Natural killer cell (primary cell): Measurements from ENCODE around the gene GALNT3. TPM values are rescaled to one million over a fixed set of nuclear protein-coding genes. Genes with fewer than 3 reads are reported as not detected.

Source experiments
- ATAC-seq, 3 donors: fragments of 150-1000 bp in 2 of 3; fragments of 200-7000 bp in 1 of 3; cut with Tn5 transposase; 1 replicate in 1 of 3; 2 replicates in 2 of 3; pipeline ENCODE4 v1.10.0; 2021; ENCODE audit warnings: mild to moderate bottlenecking in 2 of 3, moderate library complexity in 2 of 3
- DNase-seq, 2 donors: peaks; one replicate each; pipeline versions ENCODE4 v3.0.0 to v3.0.0-alpha.2; 2013 to 2021; ENCODE audit warnings: mixed read lengths in 1 of 2
- H3K27ac ChIP-seq: one replicate; pipeline ENCODE4 v1.5.1; 2013; ENCODE audit warnings: mild to moderate bottlenecking, low read length
- H3K27me3 ChIP-seq: one replicate; pipeline ENCODE4 v1.6.1; 2013; ENCODE audit warnings: low read length; ENCODE audit not compliant: control insufficient read depth, insufficient read depth
- H3K36me3 ChIP-seq: one replicate; pipeline ENCODE4 v1.6.1; 2013; ENCODE audit warnings: low read length; ENCODE audit not compliant: control insufficient read depth, insufficient read depth
- H3K4me1 ChIP-seq: one replicate; pipeline ENCODE4 v1.6.1; 2013; ENCODE audit warnings: low read length; ENCODE audit not compliant: control insufficient read depth, insufficient read depth
- H3K4me3 ChIP-seq: one replicate; pipeline ENCODE4 v1.5.1; 2013; ENCODE audit warnings: low read length
- H3K9me3 ChIP-seq: one replicate; pipeline ENCODE4 v1.6.1; 2013; ENCODE audit warnings: low read length; ENCODE audit not compliant: control insufficient read depth, insufficient read depth
- H3K27ac Mint-ChIP-seq, 2 donors: one replicate each; pipeline ENCODE4 v1.8.0; 2022; ENCODE audit warnings: mild to moderate bottlenecking in 2 of 2, mixed read lengths in 2 of 2, moderate library complexity in 1 of 2
- H3K27me3 Mint-ChIP-seq, 2 donors: one replicate each; pipeline ENCODE4 v1.8.0; 2022; ENCODE audit warnings: low read depth in 2 of 2, mixed read lengths in 2 of 2
- H3K36me3 Mint-ChIP-seq: one replicate; pipeline ENCODE4 v1.8.0; 2022; ENCODE audit warnings: mixed read lengths
- H3K4me1 Mint-ChIP-seq, 2 donors: one replicate each; pipeline ENCODE4 v1.8.0; 2022; ENCODE audit warnings: mixed read lengths in 2 of 2
- H3K4me3 Mint-ChIP-seq: one replicate; pipeline ENCODE4 v1.8.0; 2022; ENCODE audit warnings: mild to moderate bottlenecking, moderate library complexity, mixed read lengths
- H3K9me3 Mint-ChIP-seq, 2 donors: one replicate each; pipeline ENCODE4 v1.8.0; 2022; ENCODE audit warnings: mixed read lengths in 2 of 2
- WGBS: methylation state at CpG from one replicate; pipeline ENCODE4 v1.1.7; 2013; ENCODE audit warnings: missing lambda C conversion rate; ENCODE audit not compliant: insufficient coverage; 5-methylcytosine and 5-hydroxymethylcytosine counted together
- intact Hi-C: fragments of 100-400 bp; cut with micrococcal nuclease; formaldehyde crosslinking; loops from one replicate; pipeline ENCODE4 v1.14.2; 2022
- total RNA-seq, 4 donors: library from RNA; stranded (reverse); fragments of 120-200 nt in 1 of 4; gene quantifications; one replicate each; pipeline versions ENCODE4 v1.2.3 to v1.2.4, GENCODE V29; 2013 to 2022
- TF ChIP-seq, protein P1 (sequence below): fragments of 200-600 bp; IDR thresholded peaks from one replicate; pipeline ENCODE4 v1.8.0; 2022; ENCODE audit warnings: antibody characterized with exemption

GALNT3 gene
- total RNA-seq, 3 donors from 2014 or later (not counting 1 experiment from before 2014, with no cell fraction given), result 42.9 to 52.7 (median 47.4) TPM

DNA sequence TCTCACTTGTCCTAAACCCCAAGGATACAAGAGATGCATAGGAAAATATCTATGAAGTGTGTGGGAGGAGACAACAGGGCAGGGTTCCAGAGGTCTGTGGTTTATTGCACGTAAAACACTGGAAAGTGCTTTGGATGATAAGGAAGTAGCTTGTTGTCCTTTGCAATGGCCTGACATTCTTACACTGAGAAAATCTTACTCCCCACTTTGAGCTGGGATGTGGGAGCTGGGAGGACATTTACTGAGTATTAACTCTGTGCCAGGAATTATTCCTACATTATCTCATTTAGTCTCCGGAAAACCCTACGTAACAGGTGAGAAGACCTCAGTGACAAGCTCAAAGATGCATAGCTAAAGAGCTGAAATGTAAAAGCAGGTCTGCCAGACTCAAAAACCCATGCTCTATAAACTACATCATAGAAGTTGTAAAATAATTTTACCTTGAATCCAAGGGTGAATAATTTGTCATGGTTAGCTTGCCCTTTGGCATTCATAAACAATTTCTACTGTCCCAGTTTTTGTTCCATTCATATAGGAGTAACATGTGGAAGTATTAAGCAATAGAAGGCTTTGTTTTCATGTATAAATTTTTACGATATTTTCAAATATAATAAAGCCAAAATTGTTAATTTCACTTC is 9.2 kb upstream of the GALNT3 start:
- Mint-ChIP-seq H3K4me3 (no peak overlapping the region), H3K36me3 (peaks cover 27% of the 10 kb centered on the region), H3K9me3 (no peaks in the 10 kb centered on the region), H3K4me1 (peaks cover 0 to under 1% of the 10 kb centered on the region in 2 donors), H3K27ac (no peak overlapping the region), H3K27me3 (no peaks in the 10 kb centered on the region)
- DNase-seq (no peak), ATAC-seq (no peak)
- Histone ChIP-seq H3K36me3 (peaks cover 15% of the 10 kb centered on the region), H3K4me3 (no peak overlapping the region), H3K27ac (no peak overlapping the region), H3K4me1 (no peaks in the 10 kb centered on the region), H3K9me3 (no peaks in the 10 kb centered on the region), H3K27me3 (no peaks in the 10 kb centered on the region)
- 85% methylated on average over 3 of the region's 4 CpGs for WGBS
- TF ChIP-seq, protein P1, sequence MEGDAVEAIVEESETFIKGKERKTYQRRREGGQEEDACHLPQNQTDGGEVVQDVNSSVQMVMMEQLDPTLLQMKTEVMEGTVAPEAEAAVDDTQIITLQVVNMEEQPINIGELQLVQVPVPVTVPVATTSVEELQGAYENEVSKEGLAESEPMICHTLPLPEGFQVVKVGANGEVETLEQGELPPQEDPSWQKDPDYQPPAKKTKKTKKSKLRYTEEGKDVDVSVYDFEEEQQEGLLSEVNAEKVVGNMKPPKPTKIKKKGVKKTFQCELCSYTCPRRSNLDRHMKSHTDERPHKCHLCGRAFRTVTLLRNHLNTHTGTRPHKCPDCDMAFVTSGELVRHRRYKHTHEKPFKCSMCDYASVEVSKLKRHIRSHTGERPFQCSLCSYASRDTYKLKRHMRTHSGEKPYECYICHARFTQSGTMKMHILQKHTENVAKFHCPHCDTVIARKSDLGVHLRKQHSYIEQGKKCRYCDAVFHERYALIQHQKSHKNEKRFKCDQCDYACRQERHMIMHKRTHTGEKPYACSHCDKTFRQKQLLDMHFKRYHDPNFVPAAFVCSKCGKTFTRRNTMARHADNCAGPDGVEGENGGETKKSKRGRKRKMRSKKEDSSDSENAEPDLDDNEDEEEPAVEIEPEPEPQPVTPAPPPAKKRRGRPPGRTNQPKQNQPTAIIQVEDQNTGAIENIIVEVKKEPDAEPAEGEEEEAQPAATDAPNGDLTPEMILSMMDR, result no peak
- intact Hi-C loops, result no loop called here

GRCh38 chr2:165801176-165801575 is 7.1 kb upstream of the GALNT3 start:
- Histone ChIP-seq H3K27ac (no peak overlapping the region), H3K4me3 (no peak overlapping the region), H3K36me3 (peaks cover 15% of the 10 kb centered on the region), H3K4me1 (no peaks in the 10 kb centered on the region), H3K9me3 (no peaks in the 10 kb centered on the region), H3K27me3 (no peaks in the 10 kb centered on the region)
- Mint-ChIP-seq H3K9me3 (no peaks in the 10 kb centered on the region), H3K27me3 (no peaks in the 10 kb centered on the region), H3K4me1 (peaks cover 14 to 19% of the 10 kb centered on the region in 2 donors), H3K27ac (no peak overlapping the region), H3K36me3 (peaks cover 27% of the 10 kb centered on the region), H3K4me3 (no peak overlapping the region)
- DNase-seq (no peak), ATAC-seq (no peak)
- 100% methylated on average over 3 of the region's 3 CpGs for WGBS
- intact Hi-C loops, result no loop called here
- TF ChIP-seq, protein P1, result no peak

- TF ChIP-seq, protein P1, result no peak
- WGBS, result 33% methylated on average over 3 of the region's 3 CpGs
- peaks cover 25% of the 10 kb centered on the region for H3K36me3 Mint-ChIP-seq
- no peak for ATAC-seq
- peaks cover 15% of the 10 kb centered on the region for H3K4me1 ChIP-seq
- H3K36me3 ChIP-seq, result peaks cover 12% of the 10 kb centered on the region
- intact Hi-C loops, result no loop called here
- peak overlapping the region; percentile 67 to 85 for H3K27ac Mint-ChIP-seq
- H3K4me3 ChIP-seq, result no peak overlapping the region
- peak overlapping the region; percentile 87 for H3K4me3 Mint-ChIP-seq
- peaks cover 44 to 52% of the 10 kb centered on the region in 2 donors for H3K4me1 Mint-ChIP-seq
- no peaks in the 10 kb centered on the region for H3K27me3 ChIP-seq
- DNase-seq, result peak in 1 of 2 donors; percentile 40
- no peaks in the 10 kb centered on the region for H3K27me3 Mint-ChIP-seq
- H3K9me3 ChIP-seq, result no peaks in the 10 kb centered on the region
- no peaks in the 10 kb centered on the region for H3K9me3 Mint-ChIP-seq
- no peak overlapping the region for H3K27ac ChIP-seq
Measured at GRCh38 chr2:165796819-165797530, 2.9 kb upstream of the GALNT3 start.
